DND-41 (cell line): ENCODE measurements around the gene CNTLN.

Source experiments
- EZH2 ChIP-seq: IDR thresholded peaks from 3 replicates; pipeline ENCODE4 v1.6.1; 2012; ENCODE audit warnings: borderline replicate concordance, low read depth, mild to moderate bottlenecking, moderate library complexity, low read length, inconsistent platforms; ENCODE audit not compliant: severe bottlenecking
- TF ChIP-seq, protein P1 (sequence below): IDR thresholded peaks from 2 replicates; pipeline ENCODE4 v1.5.1; 2012; ENCODE audit warnings: borderline replicate concordance, low read length, moderate library complexity, mild to moderate bottlenecking; ENCODE audit not compliant: poor library complexity, severe bottlenecking; ENCODE audit errors: extremely low read depth

DNA sequence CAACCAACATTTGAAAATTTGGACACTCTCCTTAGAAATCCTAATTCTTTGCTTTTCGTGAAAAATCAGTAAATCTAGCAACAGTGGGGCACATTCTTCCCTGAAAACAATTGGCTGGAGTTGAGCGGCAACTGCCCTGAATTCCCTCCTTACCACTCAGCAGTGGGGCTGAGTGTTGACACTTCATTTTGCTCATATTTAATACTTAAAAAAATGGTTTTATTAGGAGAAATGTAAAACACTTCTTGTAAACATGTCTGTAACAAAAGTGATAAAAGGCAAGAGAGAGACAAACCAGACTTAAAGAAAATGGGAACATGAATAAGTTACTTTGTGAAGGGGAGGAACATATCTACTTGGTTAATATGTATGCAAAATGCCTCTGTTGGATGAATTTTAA, 193.5 kb downstream of the CNTLN start:
- no peak for TF ChIP-seq EZH2
- TF ChIP-seq, protein P1, sequence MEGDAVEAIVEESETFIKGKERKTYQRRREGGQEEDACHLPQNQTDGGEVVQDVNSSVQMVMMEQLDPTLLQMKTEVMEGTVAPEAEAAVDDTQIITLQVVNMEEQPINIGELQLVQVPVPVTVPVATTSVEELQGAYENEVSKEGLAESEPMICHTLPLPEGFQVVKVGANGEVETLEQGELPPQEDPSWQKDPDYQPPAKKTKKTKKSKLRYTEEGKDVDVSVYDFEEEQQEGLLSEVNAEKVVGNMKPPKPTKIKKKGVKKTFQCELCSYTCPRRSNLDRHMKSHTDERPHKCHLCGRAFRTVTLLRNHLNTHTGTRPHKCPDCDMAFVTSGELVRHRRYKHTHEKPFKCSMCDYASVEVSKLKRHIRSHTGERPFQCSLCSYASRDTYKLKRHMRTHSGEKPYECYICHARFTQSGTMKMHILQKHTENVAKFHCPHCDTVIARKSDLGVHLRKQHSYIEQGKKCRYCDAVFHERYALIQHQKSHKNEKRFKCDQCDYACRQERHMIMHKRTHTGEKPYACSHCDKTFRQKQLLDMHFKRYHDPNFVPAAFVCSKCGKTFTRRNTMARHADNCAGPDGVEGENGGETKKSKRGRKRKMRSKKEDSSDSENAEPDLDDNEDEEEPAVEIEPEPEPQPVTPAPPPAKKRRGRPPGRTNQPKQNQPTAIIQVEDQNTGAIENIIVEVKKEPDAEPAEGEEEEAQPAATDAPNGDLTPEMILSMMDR, result no peak
